GM12873 (cell line): ENCODE data around the gene NUAK2.

ENCODE experiments used
- CTCF ChIP-seq: IDR thresholded peaks from 2 replicates; pipeline ENCODE4 v1.5.1; 2012; ENCODE audit warnings: low read depth, mild to moderate bottlenecking, moderate library complexity, low read length, control low read depth; ENCODE audit not compliant: insufficient read depth; ENCODE audit errors: missing control alignments

The NUAK2 gene

DNA sequence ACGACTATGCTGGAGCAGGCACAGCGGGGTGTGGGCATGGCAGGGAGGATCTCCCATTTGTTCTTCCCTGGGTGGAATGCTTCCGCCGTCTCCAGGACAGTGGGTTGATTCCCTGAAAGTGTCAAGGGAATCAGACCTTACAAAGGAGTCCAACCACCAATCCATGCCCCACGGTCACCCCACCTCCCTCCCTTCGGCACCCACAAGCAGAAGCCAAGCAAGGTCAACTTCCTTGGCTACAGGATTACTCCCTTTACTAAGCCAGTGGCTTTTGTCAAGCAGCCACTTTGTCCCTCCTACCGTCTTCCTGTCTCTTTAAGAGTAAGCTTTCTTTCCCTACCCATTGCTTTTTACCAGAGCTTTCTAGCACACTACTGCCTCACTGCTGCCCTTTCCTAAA is 15.9 kb upstream of the NUAK2 start:
- no peak for TF ChIP-seq CTCF

GRCh38 chr1:205335692-205336091 is 14.1 kb upstream of the NUAK2 start:
- TF ChIP-seq CTCF = peak; percentile 90

DNA sequence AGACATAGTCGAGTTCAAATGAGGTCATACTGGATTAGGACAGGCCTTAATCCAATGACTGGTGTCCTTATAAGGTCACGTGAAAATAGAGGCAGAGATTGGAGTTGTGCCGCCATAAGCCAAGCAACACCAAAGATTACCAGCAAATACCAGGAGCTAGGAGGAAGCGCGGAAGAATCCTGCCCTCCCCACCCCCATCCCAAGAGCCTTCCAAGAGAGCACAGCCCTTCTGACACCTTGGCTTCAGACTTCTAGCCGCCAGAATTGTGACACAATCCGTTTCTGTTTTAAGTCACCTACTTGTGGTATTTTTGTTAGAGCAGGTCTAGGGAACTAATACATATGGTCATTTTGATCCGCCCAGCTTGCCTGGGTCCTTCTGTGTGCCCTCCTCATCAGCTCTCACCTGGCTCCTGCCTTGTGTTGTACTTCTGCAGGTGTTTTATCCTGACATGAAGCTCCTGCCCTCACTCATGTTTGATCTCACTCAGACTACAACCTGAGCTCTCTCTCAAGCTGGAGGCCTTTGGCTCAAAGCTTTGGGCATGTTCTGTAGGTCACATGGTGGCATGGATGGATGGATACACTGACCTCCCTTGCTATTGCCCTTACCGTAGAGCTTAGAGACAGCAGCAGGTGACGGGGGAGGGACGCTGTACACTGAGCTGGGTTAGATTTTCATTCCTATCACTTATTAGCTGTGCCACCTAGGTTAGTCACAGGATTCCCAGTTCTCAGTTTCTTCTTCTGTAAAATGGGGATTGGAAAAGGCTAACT is 10.7 kb upstream of the NUAK2 start:
- no peak for TF ChIP-seq CTCF

DNA sequence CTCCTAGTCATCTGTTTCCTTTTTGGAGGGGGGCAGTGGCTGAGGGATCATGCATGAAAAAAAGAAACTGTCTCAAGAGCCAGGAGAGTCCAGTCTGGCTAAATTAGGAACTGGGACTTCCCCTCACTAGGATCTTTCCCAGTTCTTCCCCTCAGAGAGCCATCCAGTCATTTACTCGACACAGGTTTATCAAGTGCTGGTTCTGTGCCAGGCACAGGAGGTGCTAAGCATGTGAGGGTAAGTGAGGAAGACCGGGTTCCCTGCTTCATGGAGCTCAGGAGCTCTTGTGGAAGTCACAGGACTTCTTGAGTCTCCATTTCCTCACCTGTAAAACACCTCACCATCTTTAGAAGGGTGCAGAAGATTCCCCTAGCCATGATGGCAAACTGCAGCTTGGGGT is 8.6 kb upstream of the NUAK2 start:
- TF ChIP-seq CTCF = no peak

GRCh38 chr1:205329719-205330118 is 8.2 kb upstream of the NUAK2 start:
- TF ChIP-seq CTCF = no peak

- no peak for TF ChIP-seq CTCF
Observed at GRCh38 chr1:205328476-205328875, 6.9 kb upstream of the NUAK2 start.

- no peak for TF ChIP-seq CTCF
Observed at GRCh38 chr1:205326812-205327466, 5.4 kb upstream of the NUAK2 start.
